Measurements from ENCODE around the gene PPP2R2D.

Gene PPP2R2D

GRCh38 chr10:131860311-131860710 is 40.5 kb upstream of the PPP2R2D start:
- H4K20me1 ChIP-seq (ENCODE audit: insufficient read depth, low read length, poor library complexity, severe bottlenecking): no peaks in the 10 kb centered on the region
- no peak overlapping the region for H3K4me3 ChIP-seq (ENCODE audit: low read length, poor library complexity, severe bottlenecking)
- H3K27me3 ChIP-seq (ENCODE audit: insufficient read depth, low read length, poor library complexity, severe bottlenecking): no peaks in the 10 kb centered on the region
- H3K4me1 ChIP-seq (ENCODE audit: insufficient read depth, low read length, poor library complexity, severe bottlenecking): no peaks in the 10 kb centered on the region
- H3K9ac ChIP-seq (ENCODE audit: low read depth, low read length, poor library complexity, severe bottlenecking): no peak overlapping the region
- TF ChIP-seq CTCF (conservative IDR thresholded peaks at IDR 0.05; ENCODE audit: low read length) (no peak), EZH2phosphoT487 (IDR thresholded peaks at IDR 0.05; ENCODE audit: borderline replicate concordance) (no peak)
- H3K79me2 ChIP-seq (ENCODE audit: insufficient read depth, low read length): no peaks in the 10 kb centered on the region
- no peaks in the 10 kb centered on the region; the same call in 1 of the 2 replicates for H3K9me3 ChIP-seq (ENCODE audit: insufficient read depth, low read depth, low read length)
- no peaks in the 10 kb centered on the region for H3K9me2 ChIP-seq (replicated peaks; ENCODE audit: low read depth, low read length)
- no peak overlapping the region for H2AFZ ChIP-seq (ENCODE audit: low read length)
- H3F3A ChIP-seq (ENCODE audit: low read depth): no peaks in the 10 kb centered on the region
- H3K4me2 ChIP-seq (ENCODE audit: low read depth, low read length, poor library complexity, severe bottlenecking): no peak overlapping the region
- no peaks in the 10 kb centered on the region for H3K36me3 ChIP-seq (ENCODE audit: insufficient read depth, low read length)

GRCh38 chr10:131860806-131861440 is 39.9 kb upstream of the PPP2R2D start:
- no peak overlapping the region for H3K4me2 ChIP-seq (ENCODE audit: low read depth, low read length, poor library complexity, severe bottlenecking)
- no peak overlapping the region for H3K9ac ChIP-seq (ENCODE audit: low read depth, low read length, poor library complexity, severe bottlenecking)
- no peak; the same call in 1 of the 2 replicates for TF ChIP-seq CTCF (conservative IDR thresholded peaks at IDR 0.05; ENCODE audit: low read length)
- no peak for TF ChIP-seq EZH2phosphoT487 (IDR thresholded peaks at IDR 0.05; ENCODE audit: borderline replicate concordance)
- H3K9me2 ChIP-seq (replicated peaks; ENCODE audit: low read depth, low read length): no peaks in the 10 kb centered on the region
- no peaks in the 10 kb centered on the region for H3F3A ChIP-seq (ENCODE audit: low read depth)
- no peaks in the 10 kb centered on the region for H3K4me1 ChIP-seq (ENCODE audit: insufficient read depth, low read length, poor library complexity, severe bottlenecking)
- H3K36me3 ChIP-seq (ENCODE audit: insufficient read depth, low read length): no peaks in the 10 kb centered on the region
- H3K79me2 ChIP-seq (ENCODE audit: insufficient read depth, low read length): no peaks in the 10 kb centered on the region
- H2AFZ ChIP-seq (ENCODE audit: low read length): no peak overlapping the region
- H3K9me3 ChIP-seq (ENCODE audit: insufficient read depth, low read depth, low read length): no peaks in the 10 kb centered on the region; the same call in 1 of the 2 replicates
- H3K4me3 ChIP-seq (ENCODE audit: low read length, poor library complexity, severe bottlenecking): no peak overlapping the region
- H3K27me3 ChIP-seq (ENCODE audit: insufficient read depth, low read length, poor library complexity, severe bottlenecking): no peaks in the 10 kb centered on the region
- H4K20me1 ChIP-seq (ENCODE audit: insufficient read depth, low read length, poor library complexity, severe bottlenecking): no peaks in the 10 kb centered on the region

- Histone ChIP-seq H3K9me2 (replicated peaks; ENCODE audit: low read depth, low read length) (no peaks in the 10 kb centered on the region), H3K27me3 (ENCODE audit: insufficient read depth, low read length, poor library complexity, severe bottlenecking) (no peaks in the 10 kb centered on the region), H3K9me3 (ENCODE audit: insufficient read depth, low read depth, low read length) (no peaks in the 10 kb centered on the region; the same call in 1 of the 2 replicates), H3K4me2 (ENCODE audit: low read depth, low read length, poor library complexity, severe bottlenecking) (no peak overlapping the region), H2AFZ (ENCODE audit: low read length) (no peak overlapping the region), H3F3A (ENCODE audit: low read depth) (no peaks in the 10 kb centered on the region), H4K20me1 (ENCODE audit: insufficient read depth, low read length, poor library complexity, severe bottlenecking) (no peaks in the 10 kb centered on the region), H3K36me3 (ENCODE audit: insufficient read depth, low read length) (no peaks in the 10 kb centered on the region), H3K4me1 (ENCODE audit: insufficient read depth, low read length, poor library complexity, severe bottlenecking) (no peaks in the 10 kb centered on the region), H3K9ac (ENCODE audit: low read depth, low read length, poor library complexity, severe bottlenecking) (no peak overlapping the region), H3K79me2 (ENCODE audit: insufficient read depth, low read length) (no peaks in the 10 kb centered on the region), H3K4me3 (ENCODE audit: low read length, poor library complexity, severe bottlenecking) (no peak overlapping the region)
- no peak for TF ChIP-seq CTCF (conservative IDR thresholded peaks at IDR 0.05; ENCODE audit: low read length)
- TF ChIP-seq EZH2phosphoT487 (IDR thresholded peaks at IDR 0.05; ENCODE audit: borderline replicate concordance): no peak
These were observed 38.3 kb upstream of the PPP2R2D start for GRCh38 chr10:131862548-131862947.
